Measurements from ENCODE around the gene ADAP1.

ADAP1 gene

GRCh38 chr7:967361-968082 is 13.0 kb upstream of the ADAP1 start:
- H3K9me3 ChIP-seq (ENCODE audit: control insufficient read depth, insufficient read depth, low read depth, low read length) = no peaks in the 10 kb centered on the region
- CTCF ChIA-PET = interaction anchor here (0.6 to 1.2 kb wide), 3 partner anchors 25 to 226 kb away, joined by 3 to 5 read pairs (median 3); no protein-coding TSS in a partner anchor
- no peak overlapping the region for H3K4me3 ChIP-seq (ENCODE audit: low read depth, low read length)
- H3K4me1 ChIP-seq (ENCODE audit: control insufficient read depth, insufficient read depth, low read length) = no peaks in the 10 kb centered on the region
- H3K27ac ChIP-seq (ENCODE audit: extremely low read depth, low read depth, low read length) = no peak overlapping the region
- H3K36me3 ChIP-seq (ENCODE audit: control insufficient read depth in 2 of 2, insufficient read depth in 1 of 2, low read length in 2 of 2) = peaks cover 15 to 44% of the 10 kb centered on the region in 2 experiments; a peak in 2 of 3 replicates
- POLR2A ChIA-PET = interaction anchor here (2.2 kb wide), 1 partner anchor 8 kb away, joined by 9 read pairs; the partner anchor contains the start of gene COX19
- no peak for TF ChIP-seq SP2 (tag by site-specific recombination; IDR thresholded peaks at IDR 0.05)

- POLR2A ChIA-PET = interaction anchor here (0.6 to 2.2 kb wide), 2 partner anchors 9 to 22 kb away, joined by 3 to 9 read pairs; partner anchors contain the start of gene COX19
- peaks cover 13 to 36% of the 10 kb centered on the region in 2 experiments; a peak in 2 of 3 replicates for H3K36me3 ChIP-seq (ENCODE audit: control insufficient read depth in 2 of 2, insufficient read depth in 1 of 2, low read length in 2 of 2)
- no peaks in the 10 kb centered on the region for H3K4me1 ChIP-seq (ENCODE audit: control insufficient read depth, insufficient read depth, low read length)
- no peak overlapping the region for H3K4me3 ChIP-seq (ENCODE audit: low read depth, low read length)
- no peak overlapping the region for H3K27ac ChIP-seq (ENCODE audit: extremely low read depth, low read depth, low read length)
- TF ChIP-seq ZNF354C (tag by site-specific recombination; IDR thresholded peaks at IDR 0.05; ENCODE audit: borderline replicate concordance, low read depth) (no peak), ZNF18 (tag by site-specific recombination; IDR thresholded peaks at IDR 0.05) (peak; percentile 88)
- CTCF ChIA-PET = interaction anchor here (0.6 to 1.2 kb wide), 6 partner anchors 9 to 227 kb away, joined by 3 to 5 read pairs (median 3); partner anchors contain the start of gene COX19
- H3K9me3 ChIP-seq (ENCODE audit: control insufficient read depth, insufficient read depth, low read depth, low read length) = no peaks in the 10 kb centered on the region
Measured at GRCh38 chr7:966291-967069, 12.0 kb upstream of the ADAP1 start.

- CTCF ChIA-PET = interaction anchor here (0.9 kb wide), 1 partner anchor 212 kb away, joined by 4 read pairs; no protein-coding TSS in a partner anchor
- Histone ChIP-seq H3K27ac (ENCODE audit: extremely low read depth, low read depth, low read length) (no peak overlapping the region), H3K9me3 (ENCODE audit: control insufficient read depth, insufficient read depth, low read depth, low read length) (no peaks in the 10 kb centered on the region), H3K36me3 (ENCODE audit: control insufficient read depth in 2 of 2, insufficient read depth in 1 of 2, low read length in 2 of 2) (peaks cover 0 to 27% of the 10 kb centered on the region in 2 experiments; a peak in 2 of 3 replicates), H3K4me3 (ENCODE audit: low read depth, low read length) (no peak overlapping the region), H3K4me1 (ENCODE audit: control insufficient read depth, insufficient read depth, low read length) (no peaks in the 10 kb centered on the region)
- TF ChIP-seq ZNF654 (tag by site-specific recombination; IDR thresholded peaks at IDR 0.05; ENCODE audit: low read depth) (0 out of 2 replicates have a peak, but pooled peaks have one; percentile 8), TCF7L2 (IDR thresholded peaks at IDR 0.05; ENCODE audit: borderline replicate concordance, low read depth, low read length) (0 out of 2 replicates have a peak, but pooled peaks have one; percentile 23), ZNF391 (tag by site-specific recombination; IDR thresholded peaks at IDR 0.05; ENCODE audit: borderline replicate concordance, low read depth) (no peak)
- POLR2A ChIA-PET = no interaction called here
Measured at GRCh38 chr7:964401-965231, 10.1 kb upstream of the ADAP1 start.

- POLR2A ChIA-PET = no interaction called here
- TF ChIP-seq GLIS2 (tag by site-specific recombination; IDR thresholded peaks at IDR 0.05) = peak; percentile 13; the same call in 1 of the 2 replicates
- TF ChIP-seq RBAK (tag by site-specific recombination; IDR thresholded peaks at IDR 0.05) = no peak
- TF ChIP-seq ZNF114 (tag by site-specific recombination; IDR thresholded peaks at IDR 0.05) = no peak
- no peak for TF ChIP-seq ZNF148 (tag by site-specific recombination; IDR thresholded peaks at IDR 0.05; ENCODE audit: borderline replicate concordance)
- no peak for TF ChIP-seq ZNF704 (tag by site-specific recombination; IDR thresholded peaks at IDR 0.05)
- no peak for TF ChIP-seq ZNF280D (tag by site-specific recombination; IDR thresholded peaks at IDR 0.05)
Measured at GRCh38 chr7:963236-964078, 9.0 kb upstream of the ADAP1 start.

More at GRCh38 chr7:963236-964078, 9.0 kb upstream of the ADAP1 start:
- Histone ChIP-seq H3K4me1 (ENCODE audit: control insufficient read depth, insufficient read depth, low read length) (no peaks in the 10 kb centered on the region), H3K36me3 (ENCODE audit: control insufficient read depth in 2 of 2, insufficient read depth in 1 of 2, low read length in 2 of 2) (peaks cover 0 to 16% of the 10 kb centered on the region in 2 experiments; a peak in 2 of 3 replicates), H3K27ac (ENCODE audit: extremely low read depth, low read depth, low read length) (no peak overlapping the region), H3K9me3 (ENCODE audit: control insufficient read depth, insufficient read depth, low read depth, low read length) (no peaks in the 10 kb centered on the region), H3K4me3 (ENCODE audit: low read depth, low read length) (no peak overlapping the region)
- CTCF ChIA-PET = no interaction called here
